K562 (cell line): ENCODE data around the gene CENPP. TPM values are rescaled to one million over a fixed set of nuclear protein-coding genes. Genes with fewer than 3 reads are reported as not detected.

Experiments used
- ATAC-seq: fragments of 200-7000 bp; cut with Tn5 transposase; 3 replicates; pipeline ENCODE4 v1.9.1; 2020; ENCODE audit warnings: moderate library complexity
- BruUV-seq: library from RNA; stranded (reverse); fragments of 400-500 nt; replicated peaks from 2 replicates; lab custom pipeline; 2021; lab: Mats Ljungman, UMichigan
- CTCF ChIA-PET: fragments of 300-600 bp; formaldehyde crosslinking; extraction: SDS; loops from one replicate; lab custom pipeline; 2021; ENCODE audit warnings: low intra/inter-chr PET ratio; lab: Yijun Ruan, JAX
- POLR2A ChIA-PET: fragments of 300-600, 350-650 bp; sonication (Branson Sonifier 250); formaldehyde crosslinking; extraction: SDS; loops from one replicate; lab custom pipeline; 2021; ENCODE audit warnings: antibody characterized with exemption, inconsistent platforms; lab: Yijun Ruan, JAX
- DNase-seq, 4 experiments: peaks; one replicate each; pipeline versions ENCODE4 v3.0.0 to v3.0.0-alpha.2; 2011 to 2018; ENCODE audit warnings: low spot score in 3 of 4, mixed read lengths in 3 of 4; ENCODE audit errors: extremely low read depth in 1 of 4
- FAIRE-seq: peaks from 2 replicates; lab custom pipeline; 2011; peaks lifted over from hg19 to GRCh38; lab: Jason Lieb, UNC
- H2AFZ ChIP-seq: 2 replicates; pipeline ENCODE4 v1.6.0; 2011; ENCODE audit warnings: low read depth, low read length, control low read depth, inconsistent platforms
- H3K27ac ChIP-seq: fragments of 200-600 bp; 3 replicates; pipeline ENCODE4 v1.8.0; 2011; ENCODE audit warnings: low read depth, mild to moderate bottlenecking, control low read depth, inconsistent platforms, low read length, moderate library complexity, mixed read lengths; ENCODE audit errors: extremely low read depth
- H3K27me3 ChIP-seq, 2 experiments: fragments of 300-600 bp in 1 of 2; 2 replicates in 1 of 2; 3 replicates in 1 of 2; pipeline versions ENCODE4 v1.6.0 to v1.8.0; 2011; ENCODE audit warnings: inconsistent platforms in 2 of 2, low read length in 2 of 2, mild to moderate bottlenecking in 1 of 2, mixed read lengths in 1 of 2, moderate library complexity in 1 of 2; ENCODE audit not compliant: control insufficient read depth in 2 of 2, insufficient read depth in 2 of 2
- H3K36me3 ChIP-seq: fragments of 300-600 bp; 3 replicates; pipeline ENCODE4 v1.8.0; 2011; ENCODE audit warnings: mild to moderate bottlenecking, low read length, inconsistent platforms; ENCODE audit not compliant: control insufficient read depth, insufficient read depth
- H3K4me1 ChIP-seq, 2 experiments: fragments of 200-600 bp in 1 of 2; replicated peaks in 1 of 2; 2 replicates in 1 of 2; 3 replicates in 1 of 2; pipeline versions ENCODE4 v1.5.1 to v1.8.0; 2011; ENCODE audit warnings: inconsistent platforms in 2 of 2, low read length in 2 of 2, mild to moderate bottlenecking in 1 of 2, mixed read lengths in 1 of 2, moderate library complexity in 1 of 2; ENCODE audit not compliant: control insufficient read depth in 2 of 2, insufficient read depth in 2 of 2
- H3K4me2 ChIP-seq: 2 replicates; pipeline ENCODE4 v1.6.1; 2011; ENCODE audit warnings: low read length, control low read depth, inconsistent platforms, mixed read lengths; ENCODE audit not compliant: insufficient read depth
- H3K4me3 ChIP-seq: fragments of 200-600 bp; sonication (generic), shearing (Covaris generic); 2 replicates; pipeline ENCODE4 v1.5.1; 2016; ENCODE audit warnings: control low read depth, inconsistent platforms
- H3K79me2 ChIP-seq: fragments of 200-600 bp; 3 replicates; pipeline ENCODE4 v1.8.0; 2011; ENCODE audit warnings: low read length, inconsistent platforms; ENCODE audit not compliant: control insufficient read depth, insufficient read depth
- H3K9ac ChIP-seq, 2 experiments: 2 replicates each; pipeline versions ENCODE4 v1.6.0 to v1.6.1; 2011; ENCODE audit warnings: low read depth in 2 of 2, low read length in 2 of 2, control low read depth in 1 of 2, inconsistent platforms in 1 of 2, mild to moderate bottlenecking in 1 of 2, mixed read lengths in 1 of 2; ENCODE audit not compliant: insufficient read depth in 1 of 2
- H3K9me1 ChIP-seq: one replicate; pipeline ENCODE4 v1.6.0; 2011; ENCODE audit warnings: inconsistent platforms, mild to moderate bottlenecking, low read length, moderate library complexity; ENCODE audit not compliant: control insufficient read depth, insufficient read depth
- H3K9me3 ChIP-seq: replicated peaks from 2 replicates; pipeline ENCODE4 v1.5.1; 2011; ENCODE audit warnings: low read depth, low read length, inconsistent platforms; ENCODE audit not compliant: control insufficient read depth, insufficient read depth
- H4K20me1 ChIP-seq: replicated peaks from 2 replicates; pipeline ENCODE4 v1.6.1; 2011; ENCODE audit warnings: low read length, inconsistent platforms, mixed read lengths; ENCODE audit not compliant: control insufficient read depth, insufficient read depth
- CBFB ChIP-seq: sonication (generic); formaldehyde crosslinking; IDR thresholded peaks from 2 replicates; pipeline ENCODE4 v1.4.0; 2020; ENCODE audit warnings: mild to moderate bottlenecking, missing genetic modification reagents
- E4F1 ChIP-seq: fragments of 250-450 bp; sonication (Bioruptor Pico); IDR thresholded peaks from 2 replicates; pipeline ENCODE4 v1.5.0; 2021; ENCODE audit warnings: mild to moderate bottlenecking, borderline replicate concordance
- FUS ChIP-seq: fragments of 200-400 bp; formaldehyde crosslinking; optimal IDR thresholded peaks from 2 replicates; pipeline ENCODE3; 2017; ENCODE audit warnings: low read depth, low read length
- GABPA ChIP-seq: fragments of 200-800 bp; sonication (Bioruptor generic); conservative IDR thresholded peaks from 2 replicates; pipeline ENCODE4 v1.6.1; 2016; ENCODE audit warnings: low read depth, missing genetic modification characterization, missing compliant biosample characterization
- ILK ChIP-seq: fragments of 450-650 bp; IDR thresholded peaks from 2 replicates; pipeline ENCODE4 v1.6.1; 2016; ENCODE audit warnings: missing genetic modification characterization, low read depth, mild to moderate bottlenecking, missing compliant biosample characterization, moderate library complexity, borderline replicate concordance
- KDM4B ChIP-seq, 2 experiments: fragments of 450-650 bp in 1 of 2; sonication (generic) in 1 of 2; IDR thresholded peaks; 2 replicates each; pipeline ENCODE4 v1.6.1; 2016 to 2017; ENCODE audit warnings: borderline replicate concordance in 2 of 2, antibody characterized with exemption in 1 of 2, low read depth in 1 of 2, mild to moderate bottlenecking in 1 of 2
- XRCC3 ChIP-seq: fragments of 450-650 bp; IDR thresholded peaks from 2 replicates; pipeline ENCODE4 v1.6.1; 2017; ENCODE audit warnings: mild to moderate bottlenecking, moderate library complexity
- ZNF280A ChIP-seq: fragments of 450-650 bp; IDR thresholded peaks from 2 replicates; pipeline ENCODE4 v1.6.1; 2018; ENCODE audit warnings: mild to moderate bottlenecking, low read depth; ENCODE audit not compliant: partially characterized antibody
- WGBS: fragments of 100-300 bp; shearing (Covaris generic); methylation state at CpG from one replicate; pipeline ENCODE4 v1.1.6; 2016; ENCODE audit warnings: low coverage, mixed read lengths; ENCODE audit not compliant: insufficient coverage; ENCODE audit errors: missing lambda C conversion rate; 5-methylcytosine and 5-hydroxymethylcytosine counted together
- in situ Hi-C: fragments of 300-500 bp; cut with MboI; formaldehyde crosslinking; loops from 4 replicates; pipeline ENCODE4 v1.15.0; 2018; ENCODE audit warnings: inconsistent platforms, mixed read lengths
- intact Hi-C: fragments of 100-400 bp; cut with micrococcal nuclease; formaldehyde crosslinking; loops from 2 replicates; pipeline ENCODE4 v1.14.2; 2022
- polyA plus RNA-seq, 8 experiments: library from polyadenylated mRNA; depleted of rRNA in 4 of 8; stranded (reverse) in 5 of 8; unstranded in 3 of 8; fragments of >200 nt; fragmentation: Nextera tagmentation in 2 of 8; fragmentation: Illumina TruSeq in 1 of 8; extraction: Ambion mirVana in 2 of 8; extraction: Trizol in 1 of 8; gene quantifications; 2 replicates each; pipeline versions ENCODE4 v1.2.1 to v1.2.3, GENCODE V29; 2011 to 2014; ENCODE audit warnings: inconsistent platforms in 1 of 8, missing spikeins in 1 of 8
- total RNA-seq, 7 experiments: library from RNA; depleted of rRNA in 6 of 7; stranded (reverse); fragments of >200 nt in 6 of 7; fragmentation: Illumina TruSeq in 2 of 7; extraction: Trizol in 2 of 7; gene quantifications; 2 replicates each; pipeline versions ENCODE4 v1.2.1 to v1.2.3, GENCODE V29; 2011 to 2021; ENCODE audit warnings: low replicate concordance in 1 of 7

CENPP gene
- total and polyA plus RNA-seq, 9 of the 15 experiments (the other 6 are each of a cell fraction or from before 2014, with no cell fraction given), result 8.0 to 28.5 (median 17.9) TPM

- TF ChIP-seq ILK, result no peak
- no peak for TF ChIP-seq CBFB (CRISPR knock-in tag)
- TF ChIP-seq, all 486 proteins: peak for 0
Observed at GRCh38 chr9:92476962-92477361, 151.2 kb downstream of the CENPP start (continued).

GRCh38 chr9:92478783-92479182 lies 153.0 kb downstream of the CENPP start:
- H4K20me1 ChIP-seq, result no peaks in the 10 kb centered on the region
- no peaks in the 10 kb centered on the region for H3K9me1 ChIP-seq
- no peak overlapping the region for H2AFZ ChIP-seq
- H3K27ac ChIP-seq, result no peak overlapping the region
- FAIRE-seq (no peak), ATAC-seq (no peak), DNase-seq (no peak)
- TF ChIP-seq GABPA (tag) (no peak), FUS (no peak), KDM4B (IDR thresholded peaks at IDR 0.05; ENCODE audit: borderline replicate concordance in 2 of 2, low read depth in 1 of 2) (no peak), XRCC3 (no peak), E4F1 (CRISPR knock-in tag) (no peak), ZNF280A (no peak)
- no peaks in the 10 kb centered on the region for H3K9me3 ChIP-seq
- no peak overlapping the region for H3K4me3 ChIP-seq
- H3K4me2 ChIP-seq, result no peak overlapping the region
- H3K9ac ChIP-seq, result no peak overlapping the region
- no peaks in the 10 kb centered on the region for H3K79me2 ChIP-seq
- BruUV-seq, result no TSS peak
- intact Hi-C loops (no loop called here), in situ Hi-C loops (no loop called here)
- no peaks in the 10 kb centered on the region for H3K27me3 ChIP-seq
- CTCF ChIA-PET, result no interaction called here
- WGBS, result 70% methylated on average over 6 of the region's 7 CpGs
- H3K4me1 ChIP-seq, result no peaks in the 10 kb centered on the region; a peak in 1 of 5 replicates
- POLR2A ChIA-PET, result no interaction called here
- no peaks in the 10 kb centered on the region for H3K36me3 ChIP-seq
